ENCODE measurements around the gene EPHA3.

The EPHA3 gene

GRCh38 chr3:89186456-89186855, 79.0 kb downstream of the EPHA3 start:
- H3K4me3 ChIP-seq (ENCODE audit: low read depth, low read length): no peak overlapping the region

GRCh38 chr3:89198591-89198990, 91.2 kb downstream of the EPHA3 start:
- Histone ChIP-seq H3K9me3 (ENCODE audit: control insufficient read depth, insufficient read depth, low read length) (no peaks in the 10 kb centered on the region), H3K27me3 (ENCODE audit: control insufficient read depth, insufficient read depth, low read length) (no peaks in the 10 kb centered on the region), H3K4me1 (ENCODE audit: control insufficient read depth, insufficient read depth, low read length) (no peaks in the 10 kb centered on the region), H3K9ac (ENCODE audit: low read depth, low read length) (no peak overlapping the region), H3K36me3 (ENCODE audit: control insufficient read depth, insufficient read depth, low read length) (no peaks in the 10 kb centered on the region), H3K4me3 (ENCODE audit: low read depth, low read length) (no peak overlapping the region)

More at GRCh38 chr3:89186456-89186855, 79.0 kb downstream of the EPHA3 start:
- H3K9ac ChIP-seq (ENCODE audit: low read depth, low read length): no peak overlapping the region
- H3K36me3 ChIP-seq (ENCODE audit: control insufficient read depth, insufficient read depth, low read length): no peaks in the 10 kb centered on the region
- no peaks in the 10 kb centered on the region for H3K27me3 ChIP-seq (ENCODE audit: control insufficient read depth, insufficient read depth, low read length)
- H3K4me1 ChIP-seq (ENCODE audit: control insufficient read depth, insufficient read depth, low read length): peaks cover 10% of the 10 kb centered on the region
- no peaks in the 10 kb centered on the region for H3K9me3 ChIP-seq (ENCODE audit: control insufficient read depth, insufficient read depth, low read length)

- no peak overlapping the region for H3K4me3 ChIP-seq (ENCODE audit: low read depth, low read length)
Observed at GRCh38 chr3:89212619-89213018, 105.2 kb downstream of the EPHA3 start.

GRCh38 chr3:89216016-89216739, 108.8 kb downstream of the EPHA3 start:
- Histone ChIP-seq H3K4me3 (ENCODE audit: low read depth, low read length) (no peak overlapping the region), H3K4me1 (ENCODE audit: control insufficient read depth, insufficient read depth, low read length) (no peaks in the 10 kb centered on the region), H3K27me3 (ENCODE audit: control insufficient read depth, insufficient read depth, low read length) (no peaks in the 10 kb centered on the region), H3K9me3 (ENCODE audit: control insufficient read depth, insufficient read depth, low read length) (no peaks in the 10 kb centered on the region), H3K36me3 (ENCODE audit: control insufficient read depth, insufficient read depth, low read length) (no peaks in the 10 kb centered on the region), H3K9ac (ENCODE audit: low read depth, low read length) (no peak overlapping the region)

More at GRCh38 chr3:89212619-89213018, 105.2 kb downstream of the EPHA3 start:
- H3K9me3 ChIP-seq (ENCODE audit: control insufficient read depth, insufficient read depth, low read length): no peaks in the 10 kb centered on the region
- no peaks in the 10 kb centered on the region for H3K36me3 ChIP-seq (ENCODE audit: control insufficient read depth, insufficient read depth, low read length)
- no peak overlapping the region for H3K9ac ChIP-seq (ENCODE audit: low read depth, low read length)
- no peaks in the 10 kb centered on the region for H3K27me3 ChIP-seq (ENCODE audit: control insufficient read depth, insufficient read depth, low read length)
- no peaks in the 10 kb centered on the region for H3K4me1 ChIP-seq (ENCODE audit: control insufficient read depth, insufficient read depth, low read length)

GRCh38 chr3:89217148-89217685, 109.8 kb downstream of the EPHA3 start:
- no peaks in the 10 kb centered on the region for H3K4me1 ChIP-seq (ENCODE audit: control insufficient read depth, insufficient read depth, low read length)
- no peaks in the 10 kb centered on the region for H3K36me3 ChIP-seq (ENCODE audit: control insufficient read depth, insufficient read depth, low read length)
- H3K27me3 ChIP-seq (ENCODE audit: control insufficient read depth, insufficient read depth, low read length): no peaks in the 10 kb centered on the region
- no peaks in the 10 kb centered on the region for H3K9me3 ChIP-seq (ENCODE audit: control insufficient read depth, insufficient read depth, low read length)
- H3K9ac ChIP-seq (ENCODE audit: low read depth, low read length): no peak overlapping the region
- H3K4me3 ChIP-seq (ENCODE audit: low read depth, low read length): no peak overlapping the region

- Histone ChIP-seq H3K9me3 (ENCODE audit: control insufficient read depth, insufficient read depth, low read length) (no peaks in the 10 kb centered on the region), H3K4me3 (ENCODE audit: low read depth, low read length) (no peak overlapping the region), H3K4me1 (ENCODE audit: control insufficient read depth, insufficient read depth, low read length) (no peaks in the 10 kb centered on the region), H3K27me3 (ENCODE audit: control insufficient read depth, insufficient read depth, low read length) (no peaks in the 10 kb centered on the region), H3K9ac (ENCODE audit: low read depth, low read length) (no peak overlapping the region), H3K36me3 (ENCODE audit: control insufficient read depth, insufficient read depth, low read length) (no peaks in the 10 kb centered on the region)
Observed at GRCh38 chr3:89221924-89222323, 114.5 kb downstream of the EPHA3 start.

GRCh38 chr3:89223188-89223587, 115.8 kb downstream of the EPHA3 start:
- Histone ChIP-seq H3K9ac (ENCODE audit: low read depth, low read length) (no peak overlapping the region), H3K9me3 (ENCODE audit: control insufficient read depth, insufficient read depth, low read length) (no peaks in the 10 kb centered on the region), H3K4me3 (ENCODE audit: low read depth, low read length) (no peak overlapping the region), H3K36me3 (ENCODE audit: control insufficient read depth, insufficient read depth, low read length) (no peaks in the 10 kb centered on the region), H3K27me3 (ENCODE audit: control insufficient read depth, insufficient read depth, low read length) (no peaks in the 10 kb centered on the region), H3K4me1 (ENCODE audit: control insufficient read depth, insufficient read depth, low read length) (no peaks in the 10 kb centered on the region)

- H3K9me3 ChIP-seq (ENCODE audit: control insufficient read depth, insufficient read depth, low read length): no peaks in the 10 kb centered on the region
- no peaks in the 10 kb centered on the region for H3K36me3 ChIP-seq (ENCODE audit: control insufficient read depth, insufficient read depth, low read length)
- H3K4me3 ChIP-seq (ENCODE audit: low read depth, low read length): no peak overlapping the region
- H3K9ac ChIP-seq (ENCODE audit: low read depth, low read length): no peak overlapping the region
- no peaks in the 10 kb centered on the region for H3K27me3 ChIP-seq (ENCODE audit: control insufficient read depth, insufficient read depth, low read length)
- no peaks in the 10 kb centered on the region for H3K4me1 ChIP-seq (ENCODE audit: control insufficient read depth, insufficient read depth, low read length)
Observed at GRCh38 chr3:89227218-89227617, 119.8 kb downstream of the EPHA3 start.

GRCh38 chr3:89227634-89228033, 120.2 kb downstream of the EPHA3 start:
- H3K9me3 ChIP-seq (ENCODE audit: control insufficient read depth, insufficient read depth, low read length): no peaks in the 10 kb centered on the region
- H3K4me1 ChIP-seq (ENCODE audit: control insufficient read depth, insufficient read depth, low read length): no peaks in the 10 kb centered on the region
- no peaks in the 10 kb centered on the region for H3K36me3 ChIP-seq (ENCODE audit: control insufficient read depth, insufficient read depth, low read length)
- H3K9ac ChIP-seq (ENCODE audit: low read depth, low read length): no peak overlapping the region
- no peak overlapping the region for H3K4me3 ChIP-seq (ENCODE audit: low read depth, low read length)
- H3K27me3 ChIP-seq (ENCODE audit: control insufficient read depth, insufficient read depth, low read length): no peaks in the 10 kb centered on the region

GRCh38 chr3:89232155-89232554, 124.7 kb downstream of the EPHA3 start:
- Histone ChIP-seq H3K9ac (ENCODE audit: low read depth, low read length) (no peak overlapping the region), H3K9me3 (ENCODE audit: control insufficient read depth, insufficient read depth, low read length) (no peaks in the 10 kb centered on the region), H3K4me1 (ENCODE audit: control insufficient read depth, insufficient read depth, low read length) (peaks cover 5% of the 10 kb centered on the region), H3K4me3 (ENCODE audit: low read depth, low read length) (no peak overlapping the region), H3K36me3 (ENCODE audit: control insufficient read depth, insufficient read depth, low read length) (no peaks in the 10 kb centered on the region), H3K27me3 (ENCODE audit: control insufficient read depth, insufficient read depth, low read length) (no peaks in the 10 kb centered on the region)

GRCh38 chr3:89234620-89235019, 127.2 kb downstream of the EPHA3 start:
- Histone ChIP-seq H3K9me3 (ENCODE audit: control insufficient read depth, insufficient read depth, low read length) (no peaks in the 10 kb centered on the region), H3K4me1 (ENCODE audit: control insufficient read depth, insufficient read depth, low read length) (peaks cover 6% of the 10 kb centered on the region), H3K27me3 (ENCODE audit: control insufficient read depth, insufficient read depth, low read length) (no peaks in the 10 kb centered on the region), H3K4me3 (ENCODE audit: low read depth, low read length) (no peak overlapping the region), H3K9ac (ENCODE audit: low read depth, low read length) (no peak overlapping the region), H3K36me3 (ENCODE audit: control insufficient read depth, insufficient read depth, low read length) (no peaks in the 10 kb centered on the region)

GRCh38 chr3:89238846-89239245, 131.4 kb downstream of the EPHA3 start:
- H3K4me3 ChIP-seq (ENCODE audit: low read depth, low read length): no peak overlapping the region
- H3K9ac ChIP-seq (ENCODE audit: low read depth, low read length): no peak overlapping the region
- no peaks in the 10 kb centered on the region for H3K27me3 ChIP-seq (ENCODE audit: control insufficient read depth, insufficient read depth, low read length)
- no peaks in the 10 kb centered on the region for H3K36me3 ChIP-seq (ENCODE audit: control insufficient read depth, insufficient read depth, low read length)
- H3K4me1 ChIP-seq (ENCODE audit: control insufficient read depth, insufficient read depth, low read length): peaks cover 6% of the 10 kb centered on the region
- no peaks in the 10 kb centered on the region for H3K9me3 ChIP-seq (ENCODE audit: control insufficient read depth, insufficient read depth, low read length)
